K562 (cell line): ENCODE measurements around the gene TGDS. TPM values are rescaled to one million over a fixed set of nuclear protein-coding genes. Genes with fewer than 3 reads are reported as not detected.

Experiments
- ATAC-seq: fragments of 200-7000 bp; cut with Tn5 transposase; 3 replicates; pipeline ENCODE4 v1.9.1; 2020; ENCODE audit warnings: moderate library complexity
- BruUV-seq: library from RNA; stranded (reverse); fragments of 400-500 nt; replicated peaks from 2 replicates; lab custom pipeline; 2021; lab: Mats Ljungman, UMichigan
- CTCF ChIA-PET: fragments of 300-600 bp; formaldehyde crosslinking; extraction: SDS; loops from one replicate; lab custom pipeline; 2021; ENCODE audit warnings: low intra/inter-chr PET ratio; lab: Yijun Ruan, JAX
- POLR2A ChIA-PET: fragments of 300-600, 350-650 bp; sonication (Branson Sonifier 250); formaldehyde crosslinking; extraction: SDS; loops from one replicate; lab custom pipeline; 2021; ENCODE audit warnings: antibody characterized with exemption, inconsistent platforms; lab: Yijun Ruan, JAX
- DNase-seq, 4 experiments: peaks; one replicate each; pipeline versions ENCODE4 v3.0.0 to v3.0.0-alpha.2; 2011 to 2018; ENCODE audit warnings: low spot score in 3 of 4, mixed read lengths in 3 of 4; ENCODE audit errors: extremely low read depth in 1 of 4
- FAIRE-seq: peaks from 2 replicates; lab custom pipeline; 2011; peaks lifted over from hg19 to GRCh38; lab: Jason Lieb, UNC
- H2AFZ ChIP-seq: 2 replicates; pipeline ENCODE4 v1.6.0; 2011; ENCODE audit warnings: low read depth, low read length, control low read depth, inconsistent platforms
- H3K27ac ChIP-seq: fragments of 200-600 bp; 3 replicates; pipeline ENCODE4 v1.8.0; 2011; ENCODE audit warnings: low read depth, mild to moderate bottlenecking, control low read depth, inconsistent platforms, low read length, moderate library complexity, mixed read lengths; ENCODE audit errors: extremely low read depth
- H3K27me3 ChIP-seq, 2 experiments: fragments of 300-600 bp in 1 of 2; 2 replicates in 1 of 2; 3 replicates in 1 of 2; pipeline versions ENCODE4 v1.6.0 to v1.8.0; 2011; ENCODE audit warnings: inconsistent platforms in 2 of 2, low read length in 2 of 2, mild to moderate bottlenecking in 1 of 2, mixed read lengths in 1 of 2, moderate library complexity in 1 of 2; ENCODE audit not compliant: control insufficient read depth in 2 of 2, insufficient read depth in 2 of 2
- H3K36me3 ChIP-seq: fragments of 300-600 bp; 3 replicates; pipeline ENCODE4 v1.8.0; 2011; ENCODE audit warnings: mild to moderate bottlenecking, low read length, inconsistent platforms; ENCODE audit not compliant: control insufficient read depth, insufficient read depth
- H3K4me1 ChIP-seq, 2 experiments: fragments of 200-600 bp in 1 of 2; replicated peaks in 1 of 2; 2 replicates in 1 of 2; 3 replicates in 1 of 2; pipeline versions ENCODE4 v1.5.1 to v1.8.0; 2011; ENCODE audit warnings: inconsistent platforms in 2 of 2, low read length in 2 of 2, mild to moderate bottlenecking in 1 of 2, mixed read lengths in 1 of 2, moderate library complexity in 1 of 2; ENCODE audit not compliant: control insufficient read depth in 2 of 2, insufficient read depth in 2 of 2
- H3K4me2 ChIP-seq: 2 replicates; pipeline ENCODE4 v1.6.1; 2011; ENCODE audit warnings: low read length, control low read depth, inconsistent platforms, mixed read lengths; ENCODE audit not compliant: insufficient read depth
- H3K4me3 ChIP-seq: fragments of 200-600 bp; sonication (generic), shearing (Covaris generic); 2 replicates; pipeline ENCODE4 v1.5.1; 2016; ENCODE audit warnings: control low read depth, inconsistent platforms
- H3K79me2 ChIP-seq: fragments of 200-600 bp; 3 replicates; pipeline ENCODE4 v1.8.0; 2011; ENCODE audit warnings: low read length, inconsistent platforms; ENCODE audit not compliant: control insufficient read depth, insufficient read depth
- H3K9ac ChIP-seq, 2 experiments: 2 replicates each; pipeline versions ENCODE4 v1.6.0 to v1.6.1; 2011; ENCODE audit warnings: low read depth in 2 of 2, low read length in 2 of 2, control low read depth in 1 of 2, inconsistent platforms in 1 of 2, mild to moderate bottlenecking in 1 of 2, mixed read lengths in 1 of 2; ENCODE audit not compliant: insufficient read depth in 1 of 2
- H3K9me1 ChIP-seq: one replicate; pipeline ENCODE4 v1.6.0; 2011; ENCODE audit warnings: inconsistent platforms, mild to moderate bottlenecking, low read length, moderate library complexity; ENCODE audit not compliant: control insufficient read depth, insufficient read depth
- H3K9me3 ChIP-seq: replicated peaks from 2 replicates; pipeline ENCODE4 v1.5.1; 2011; ENCODE audit warnings: low read depth, low read length, inconsistent platforms; ENCODE audit not compliant: control insufficient read depth, insufficient read depth
- H4K20me1 ChIP-seq: replicated peaks from 2 replicates; pipeline ENCODE4 v1.6.1; 2011; ENCODE audit warnings: low read length, inconsistent platforms, mixed read lengths; ENCODE audit not compliant: control insufficient read depth, insufficient read depth
- ATF1 ChIP-seq, 2 experiments: fragments of 450-650 bp in 1 of 2; IDR thresholded peaks; 2 replicates each; pipeline ENCODE4 v1.6.1; 2016; ENCODE audit warnings: missing compliant biosample characterization in 1 of 2, missing genetic modification characterization in 1 of 2
- CREBBP ChIP-seq: IDR thresholded peaks from one replicate; pipeline ENCODE4 v1.6.1; 2012; ENCODE audit warnings: low read depth, mild to moderate bottlenecking, control low read depth, inconsistent platforms, low read length
- ETV6 ChIP-seq, 3 experiments: fragments of 150-350 bp in 1 of 3; sonication (generic) in 1 of 3; formaldehyde crosslinking in 1 of 3; IDR thresholded peaks; 2 replicates each; pipeline versions ENCODE4 v1.6.1 to v1.8.0; 2014 to 2022; ENCODE audit warnings: borderline replicate concordance in 2 of 3, low read depth in 2 of 3, antibody characterized with exemption in 1 of 3, low read length in 1 of 3, mild to moderate bottlenecking in 1 of 3, missing genetic modification reagents in 1 of 3
- NR2F6 ChIP-seq: fragments of 450-650 bp; formaldehyde crosslinking; IDR thresholded peaks from 2 replicates; pipeline ENCODE4 v1.4.0; 2020; ENCODE audit warnings: mild to moderate bottlenecking
- PHF8 ChIP-seq: fragments of 200-600 bp; sonication (generic); IDR thresholded peaks from 2 replicates; pipeline ENCODE4 v1.6.1; 2012; ENCODE audit warnings: mixed run types, mild to moderate bottlenecking, inconsistent platforms, low read length, moderate library complexity, borderline replicate concordance
- SAFB2 ChIP-seq: fragments of 200-400 bp; formaldehyde crosslinking; IDR thresholded peaks from 2 replicates; pipeline ENCODE4 v1.6.1; 2018; ENCODE audit warnings: borderline replicate concordance, low read length, low read depth, moderate library complexity; ENCODE audit not compliant: severe bottlenecking
- SLC30A9 ChIP-seq: fragments of 250-450 bp; sonication (Bioruptor Pico); IDR thresholded peaks from 2 replicates; pipeline ENCODE4 v1.8.0; 2022; ENCODE audit warnings: mild to moderate bottlenecking, moderate library complexity
- SMARCC2 ChIP-seq: fragments of 450-650 bp; IDR thresholded peaks from 2 replicates; pipeline ENCODE4 v1.6.1; 2017; ENCODE audit warnings: antibody characterized with exemption, moderate library complexity, mild to moderate bottlenecking, low read depth
- STAT5A ChIP-seq: IDR thresholded peaks from 2 replicates; pipeline ENCODE4 v1.6.1; 2012; ENCODE audit warnings: low read length, inconsistent platforms, borderline replicate concordance
- ZKSCAN3 ChIP-seq: fragments of 250-450 bp; sonication (Bioruptor Pico); IDR thresholded peaks from 2 replicates; pipeline ENCODE4 v1.4.0; 2020
- ZNF124 ChIP-seq: sonication (generic); formaldehyde crosslinking; IDR thresholded peaks from 2 replicates; pipeline ENCODE4 v1.8.1; 2022; ENCODE audit warnings: missing genetic modification reagents
- ZNF699 ChIP-seq: fragments of 250-450 bp; sonication (Bioruptor Pico); IDR thresholded peaks from 2 replicates; pipeline ENCODE4 v1.8.0; 2021; ENCODE audit warnings: mild to moderate bottlenecking, moderate library complexity; ENCODE audit not compliant: insufficient replicate concordance
- WGBS: fragments of 100-300 bp; shearing (Covaris generic); methylation state at CpG from one replicate; pipeline ENCODE4 v1.1.6; 2016; ENCODE audit warnings: low coverage, mixed read lengths; ENCODE audit not compliant: insufficient coverage; ENCODE audit errors: missing lambda C conversion rate; 5-methylcytosine and 5-hydroxymethylcytosine counted together
- in situ Hi-C: fragments of 300-500 bp; cut with MboI; formaldehyde crosslinking; loops from 4 replicates; pipeline ENCODE4 v1.15.0; 2018; ENCODE audit warnings: inconsistent platforms, mixed read lengths
- intact Hi-C: fragments of 100-400 bp; cut with micrococcal nuclease; formaldehyde crosslinking; loops from 2 replicates; pipeline ENCODE4 v1.14.2; 2022
- polyA plus RNA-seq, 8 experiments: library from polyadenylated mRNA; depleted of rRNA in 4 of 8; stranded (reverse) in 5 of 8; unstranded in 3 of 8; fragments of >200 nt; fragmentation: Nextera tagmentation in 2 of 8; fragmentation: Illumina TruSeq in 1 of 8; extraction: Ambion mirVana in 2 of 8; extraction: Trizol in 1 of 8; gene quantifications; 2 replicates each; pipeline versions ENCODE4 v1.2.1 to v1.2.3, GENCODE V29; 2011 to 2014; ENCODE audit warnings: inconsistent platforms in 1 of 8, missing spikeins in 1 of 8
- total RNA-seq, 7 experiments: library from RNA; depleted of rRNA in 6 of 7; stranded (reverse); fragments of >200 nt in 6 of 7; fragmentation: Illumina TruSeq in 2 of 7; extraction: Trizol in 2 of 7; gene quantifications; 2 replicates each; pipeline versions ENCODE4 v1.2.1 to v1.2.3, GENCODE V29; 2011 to 2021; ENCODE audit warnings: low replicate concordance in 1 of 7
- TF ChIP-seq, protein P1 (sequence below): fragments of 200-400 bp; formaldehyde crosslinking; IDR thresholded peaks from 2 replicates; pipeline ENCODE4 v1.6.1; 2017; ENCODE audit warnings: mild to moderate bottlenecking, low read depth, low read length, moderate library complexity
- TF ChIP-seq, protein P2 (sequence below), 2 experiments: fragments of 200-800 bp in 1 of 2; sonication (Bioruptor generic) in 1 of 2; sonication (generic) in 1 of 2; formaldehyde crosslinking in 1 of 2; IDR thresholded peaks in 1 of 2; conservative IDR thresholded peaks in 1 of 2; 2 replicates each; pipeline versions ENCODE4 v1.5.0 to v1.6.1; 2016 to 2020; ENCODE audit warnings: missing compliant biosample characterization in 1 of 2, missing genetic modification characterization in 1 of 2, missing genetic modification reagents in 1 of 2

Gene TGDS
- total and polyA plus RNA-seq, 9 of the 15 experiments (the other 6 are each of a cell fraction or from before 2014, with no cell fraction given) = 9.9 to 43.7 (median 21.4) TPM

DNA sequence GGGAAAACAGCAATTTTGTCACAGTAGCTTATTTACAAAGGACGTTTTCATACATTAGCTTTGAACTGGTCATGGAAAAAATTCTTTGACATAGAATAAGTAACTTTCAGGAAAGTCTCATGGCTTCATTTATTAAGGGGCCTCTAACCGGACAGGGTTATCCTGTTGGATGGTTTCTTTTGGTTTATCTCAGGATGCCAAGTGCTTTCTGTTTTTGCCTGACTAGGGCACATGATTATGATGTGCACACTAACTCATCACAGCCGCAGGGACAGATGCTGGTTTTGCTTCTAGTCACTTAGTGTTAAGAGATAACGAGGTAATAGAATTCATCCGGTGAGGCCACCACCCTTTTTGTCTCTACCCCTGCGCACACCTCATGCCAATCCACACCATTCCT lies 53.0 kb downstream of the TGDS start (continued):
- TF ChIP-seq, protein P1, sequence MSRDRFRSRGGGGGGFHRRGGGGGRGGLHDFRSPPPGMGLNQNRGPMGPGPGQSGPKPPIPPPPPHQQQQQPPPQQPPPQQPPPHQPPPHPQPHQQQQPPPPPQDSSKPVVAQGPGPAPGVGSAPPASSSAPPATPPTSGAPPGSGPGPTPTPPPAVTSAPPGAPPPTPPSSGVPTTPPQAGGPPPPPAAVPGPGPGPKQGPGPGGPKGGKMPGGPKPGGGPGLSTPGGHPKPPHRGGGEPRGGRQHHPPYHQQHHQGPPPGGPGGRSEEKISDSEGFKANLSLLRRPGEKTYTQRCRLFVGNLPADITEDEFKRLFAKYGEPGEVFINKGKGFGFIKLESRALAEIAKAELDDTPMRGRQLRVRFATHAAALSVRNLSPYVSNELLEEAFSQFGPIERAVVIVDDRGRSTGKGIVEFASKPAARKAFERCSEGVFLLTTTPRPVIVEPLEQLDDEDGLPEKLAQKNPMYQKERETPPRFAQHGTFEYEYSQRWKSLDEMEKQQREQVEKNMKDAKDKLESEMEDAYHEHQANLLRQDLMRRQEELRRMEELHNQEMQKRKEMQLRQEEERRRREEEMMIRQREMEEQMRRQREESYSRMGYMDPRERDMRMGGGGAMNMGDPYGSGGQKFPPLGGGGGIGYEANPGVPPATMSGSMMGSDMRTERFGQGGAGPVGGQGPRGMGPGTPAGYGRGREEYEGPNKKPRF = no peak
- TF ChIP-seq ATF1 (CRISPR knock-in tag; IDR thresholded peaks at IDR 0.05) (no peak), ATF1 (tag; IDR thresholded peaks at IDR 0.05) (no peak), CREBBP (no peak), ZNF699 (CRISPR knock-in tag) (no peak)

DNA sequence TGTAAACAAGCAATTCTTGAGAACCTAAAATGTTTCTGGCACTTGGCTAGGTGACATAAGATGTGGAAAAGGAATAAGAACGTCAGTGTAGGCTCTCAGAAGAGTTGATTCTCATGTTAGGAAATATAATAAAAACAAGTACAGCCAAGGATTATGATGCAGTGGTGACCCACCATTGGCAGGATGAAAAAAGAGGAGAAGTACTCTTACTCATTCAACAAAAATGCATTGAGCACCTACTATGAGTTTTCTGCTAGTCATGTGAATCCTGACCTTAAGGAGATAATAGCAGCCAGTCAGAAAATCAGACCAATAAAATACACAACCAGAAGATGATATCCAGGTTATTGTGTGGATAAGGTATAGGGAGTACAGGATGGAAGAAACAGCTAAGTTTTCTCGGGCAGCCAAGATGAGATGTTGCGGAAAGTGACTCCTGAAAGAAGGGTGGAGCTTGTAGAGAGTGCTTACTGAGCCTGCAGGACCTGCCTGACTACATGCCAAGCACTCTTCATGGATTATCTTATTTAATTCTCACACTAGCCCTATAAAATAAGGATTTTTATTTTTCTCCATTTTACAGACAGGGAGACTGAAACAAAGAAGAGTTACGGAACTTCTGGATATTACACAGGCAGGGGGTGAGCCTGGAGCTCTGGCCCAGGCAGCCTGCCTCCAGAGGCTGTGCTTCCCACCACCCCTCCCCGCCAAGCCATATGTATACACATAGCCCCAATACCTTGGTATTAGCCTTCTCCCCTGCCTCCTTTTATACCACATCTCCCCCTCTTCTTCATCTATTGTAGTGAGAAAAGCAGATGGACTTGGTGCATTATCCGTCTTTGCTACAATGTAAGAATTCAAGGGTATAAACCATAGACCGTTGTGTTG lies 58.0 kb downstream of the TGDS start:
- no peak overlapping the region for H3K4me3 ChIP-seq
- ChIA-PET POLR2A (interaction anchor here (0.7 kb wide), 1 partner anchor 10 kb away, joined by 3 read pairs; no protein-coding TSS in a partner anchor), CTCF (no interaction called here)
- no peaks in the 10 kb centered on the region for H3K4me1 ChIP-seq
- FAIRE-seq = no peak
- no peak overlapping the region for H3K4me2 ChIP-seq
- H3K9me3 ChIP-seq = no peaks in the 10 kb centered on the region
- DNase-seq = no peak
- intact Hi-C loops = no loop called here
- H4K20me1 ChIP-seq = no peaks in the 10 kb centered on the region
- WGBS = 3% methylated on average over 6 of the region's 7 CpGs
- H3K27ac ChIP-seq = no peak overlapping the region
- TF ChIP-seq SMARCC2 (no peak), NR2F6 (CRISPR knock-in tag) (no peak), STAT5A (no peak), ETV6 (IDR thresholded peaks at IDR 0.05; ENCODE audit: borderline replicate concordance in 1 of 2, low read depth in 2 of 2, low read length in 1 of 2) (no peak), ETV6 (CRISPR knock-in tag; IDR thresholded peaks at IDR 0.05; ENCODE audit: borderline replicate concordance) (no peak), PHF8 (no peak), SLC30A9 (CRISPR knock-in tag) (no peak), SAFB2 (no peak), ZNF124 (CRISPR knock-in tag) (no peak), ZKSCAN3 (no peak)
- TF ChIP-seq, protein P2, sequence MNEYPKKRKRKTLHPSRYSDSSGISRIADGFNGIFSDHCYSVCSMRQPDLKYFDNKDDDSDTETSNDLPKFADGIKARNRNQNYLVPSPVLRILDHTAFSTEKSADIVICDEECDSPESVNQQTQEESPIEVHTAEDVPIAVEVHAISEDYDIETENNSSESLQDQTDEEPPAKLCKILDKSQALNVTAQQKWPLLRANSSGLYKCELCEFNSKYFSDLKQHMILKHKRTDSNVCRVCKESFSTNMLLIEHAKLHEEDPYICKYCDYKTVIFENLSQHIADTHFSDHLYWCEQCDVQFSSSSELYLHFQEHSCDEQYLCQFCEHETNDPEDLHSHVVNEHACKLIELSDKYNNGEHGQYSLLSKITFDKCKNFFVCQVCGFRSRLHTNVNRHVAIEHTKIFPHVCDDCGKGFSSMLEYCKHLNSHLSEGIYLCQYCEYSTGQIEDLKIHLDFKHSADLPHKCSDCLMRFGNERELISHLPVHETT (CRISPR knock-in tag; conservative IDR thresholded peaks at IDR 0.05 in 1 of 2, IDR thresholded peaks at IDR 0.05 in 1 of 2) = no peak
- in situ Hi-C loops = no loop called here
- H3K27me3 ChIP-seq = peaks cover 0 to 2% of the 10 kb centered on the region in 2 experiments; a peak in 2 of 5 replicates
- H3K9ac ChIP-seq = no peak overlapping the region
- no peaks in the 10 kb centered on the region for H3K9me1 ChIP-seq
- no peak overlapping the region for H2AFZ ChIP-seq
- no TSS peak for BruUV-seq
- H3K36me3 ChIP-seq = no peaks in the 10 kb centered on the region
- no peaks in the 10 kb centered on the region for H3K79me2 ChIP-seq
- ATAC-seq = no peak
